HepG2 (cell line): Measurements from ENCODE around the gene GALNT18. TPM values are rescaled to one million over a fixed set of nuclear protein-coding genes. Genes with fewer than 3 reads are reported as not detected.

Source experiments
- ATAC-seq: fragments of 200-7000 bp; cut with Tn5 transposase; 3 replicates; pipeline ENCODE4 v1.9.1; 2020; ENCODE audit warnings: mild to moderate bottlenecking, moderate library complexity
- BruUV-seq: library from RNA; stranded (reverse); fragments of 400-500 nt; replicated peaks from 2 replicates; lab custom pipeline; 2021; lab: Mats Ljungman, UMichigan
- CTCF ChIA-PET: fragments of 300-600 bp; formaldehyde crosslinking; extraction: SDS; loops from one replicate; lab custom pipeline; 2021; ENCODE audit warnings: low total read pairs, inconsistent platforms, low intra/inter-chr PET ratio; lab: Yijun Ruan, JAX
- POLR2A ChIA-PET: fragments of 350-600 bp; sonication (Branson Sonifier 250); formaldehyde crosslinking; loops from one replicate; lab custom pipeline; 2020; ENCODE audit warnings: antibody characterized with exemption, inconsistent platforms; lab: Yijun Ruan, JAX
- DNase-seq: peaks from one replicate; pipeline ENCODE4 v3.0.0-alpha.2; 2015; ENCODE audit warnings: low spot score
- FAIRE-seq: peaks from 3 replicates; lab custom pipeline; 2011; peaks lifted over from hg19 to GRCh38; lab: Jason Lieb, UNC
- H2AFZ ChIP-seq: one replicate; pipeline ENCODE4 v1.6.1; 2011; ENCODE audit warnings: low read length, inconsistent platforms
- H3K27ac ChIP-seq: fragments of 300-600 bp; 3 replicates; pipeline ENCODE4 v1.8.0; 2011; ENCODE audit warnings: mixed run types, mild to moderate bottlenecking, mixed read lengths, low read length, inconsistent platforms; ENCODE audit not compliant: insufficient read depth; ENCODE audit errors: extremely low read length
- H3K27me3 ChIP-seq, 2 experiments: fragments of 200-600 bp in 1 of 2; 2 replicates in 1 of 2; 3 replicates in 1 of 2; pipeline versions ENCODE4 v1.6.0 to v1.8.0; 2011; ENCODE audit warnings: low read length in 2 of 2, mild to moderate bottlenecking in 2 of 2, moderate library complexity in 2 of 2, inconsistent platforms in 1 of 2; ENCODE audit not compliant: insufficient read depth in 2 of 2, control insufficient read depth in 1 of 2
- H3K36me3 ChIP-seq, 2 experiments: fragments of 200-600 bp in 1 of 2; replicated peaks in 1 of 2; 2 replicates in 1 of 2; 3 replicates in 1 of 2; pipeline versions ENCODE4 v1.5.1 to v1.8.0; 2011; ENCODE audit warnings: low read length in 2 of 2, inconsistent platforms in 1 of 2; ENCODE audit not compliant: insufficient read depth in 2 of 2, control insufficient read depth in 1 of 2
- H3K4me1 ChIP-seq: 2 replicates; pipeline ENCODE4 v1.5.1; 2012; ENCODE audit warnings: low read length, inconsistent platforms; ENCODE audit not compliant: insufficient read depth
- H3K4me2 ChIP-seq: 2 replicates; pipeline ENCODE4 v1.6.0; 2011; ENCODE audit warnings: low read depth, low read length, inconsistent platforms
- H3K4me3 ChIP-seq, 3 experiments: fragments of 200-600 bp in 1 of 3; sonication (generic), shearing (Covaris generic) in 1 of 3; replicated peaks in 1 of 3; 2 replicates each; pipeline ENCODE4 v1.5.1; 2011 to 2016; ENCODE audit warnings: low read length in 3 of 3, inconsistent platforms in 2 of 3, low read depth in 2 of 3, mild to moderate bottlenecking in 2 of 3, control low read depth in 1 of 3, mixed read lengths in 1 of 3; ENCODE audit not compliant: insufficient read depth in 1 of 3
- H3K79me2 ChIP-seq: one replicate; pipeline ENCODE4 v1.6.1; 2011; ENCODE audit warnings: low read length, inconsistent platforms; ENCODE audit not compliant: insufficient read depth
- H3K9ac ChIP-seq: 2 replicates; pipeline ENCODE4 v1.6.0; 2011; ENCODE audit warnings: mild to moderate bottlenecking, low read depth, low read length, inconsistent platforms; ENCODE audit not compliant: insufficient read depth
- H3K9me3 ChIP-seq: 2 replicates; pipeline ENCODE4 v1.5.1; 2012; ENCODE audit warnings: mild to moderate bottlenecking, low read length
- H4K20me1 ChIP-seq: 2 replicates; pipeline ENCODE4 v1.6.0; 2011; ENCODE audit warnings: inconsistent platforms, mild to moderate bottlenecking, low read length, moderate library complexity; ENCODE audit not compliant: insufficient read depth
- ATF2 ChIP-seq: sonication (generic); formaldehyde crosslinking; IDR thresholded peaks from 2 replicates; pipeline ENCODE4 v1.4.0; 2020; ENCODE audit warnings: missing genetic modification reagents
- GMEB2 ChIP-seq: IDR thresholded peaks from 2 replicates; pipeline ENCODE4 v1.6.1; 2016; ENCODE audit warnings: missing biosample characterization, missing genetic modification reagents, low read depth
- HNF1B ChIP-seq: sonication (generic); formaldehyde crosslinking; IDR thresholded peaks from 2 replicates; pipeline ENCODE4 v1.5.1; 2020; ENCODE audit warnings: mild to moderate bottlenecking, moderate library complexity, missing genetic modification reagents
- HOXA9 ChIP-seq: sonication (generic); formaldehyde crosslinking; IDR thresholded peaks from 2 replicates; pipeline ENCODE4 v1.8.1; 2022; ENCODE audit warnings: missing genetic modification reagents, mild to moderate bottlenecking, moderate library complexity, borderline replicate concordance
- KDM3A ChIP-seq: IDR thresholded peaks from 2 replicates; pipeline ENCODE4 v1.6.1; 2018; ENCODE audit warnings: low read depth, missing compliant biosample characterization
- KDM5A ChIP-seq: fragments of 200-600 bp; sonication (generic); IDR thresholded peaks from 2 replicates; pipeline ENCODE4 v1.7.0; 2018; ENCODE audit warnings: antibody characterized with exemption, mild to moderate bottlenecking, low read length, borderline replicate concordance
- MEIS2 ChIP-seq: sonication (generic); formaldehyde crosslinking; IDR thresholded peaks from 2 replicates; pipeline ENCODE4 v1.9.0; 2021; ENCODE audit warnings: mild to moderate bottlenecking, missing genetic modification reagents
- NCOA2 ChIP-seq: sonication (generic); formaldehyde crosslinking; IDR thresholded peaks from 2 replicates; pipeline ENCODE4 v1.8.0; 2022; ENCODE audit warnings: inconsistent platforms
- NCOR1 ChIP-seq: fragments of 200-600 bp; sonication (generic); IDR thresholded peaks from 2 replicates; pipeline ENCODE4 v1.7.0; 2017; ENCODE audit warnings: antibody characterized with exemption, low read length, borderline replicate concordance
- PITX1 ChIP-seq: sonication (generic); formaldehyde crosslinking; IDR thresholded peaks from 2 replicates; pipeline ENCODE4 v1.5.1; 2020; ENCODE audit warnings: mild to moderate bottlenecking, missing genetic modification reagents
- STAG1 ChIP-seq: sonication (generic); formaldehyde crosslinking; IDR thresholded peaks from 2 replicates; pipeline ENCODE4 v1.4.0; 2020; ENCODE audit warnings: missing genetic modification reagents
- THAP8 ChIP-seq: sonication (generic); formaldehyde crosslinking; IDR thresholded peaks from 2 replicates; pipeline ENCODE4 v1.5.1; 2020; ENCODE audit warnings: missing genetic modification reagents, mild to moderate bottlenecking, borderline replicate concordance
- ZNF598 ChIP-seq: sonication (generic); formaldehyde crosslinking; IDR thresholded peaks from 2 replicates; pipeline ENCODE4 v1.5.1; 2020; ENCODE audit warnings: mild to moderate bottlenecking, missing genetic modification reagents, borderline replicate concordance
- ZNF615 ChIP-seq: sonication (generic); formaldehyde crosslinking; IDR thresholded peaks from 2 replicates; pipeline ENCODE4 v1.5.0; 2020; ENCODE audit warnings: mild to moderate bottlenecking, missing genetic modification reagents, borderline replicate concordance
- ZNF776 ChIP-seq: sonication (generic); formaldehyde crosslinking; IDR thresholded peaks from 2 replicates; pipeline ENCODE4 v1.4.0; 2020; ENCODE audit warnings: mild to moderate bottlenecking, missing genetic modification reagents
- WGBS: methylation state at CpG from one replicate; pipeline ENCODE4 v1.1.6; 2017; ENCODE audit warnings: low lambda C conversion rate; 5-methylcytosine and 5-hydroxymethylcytosine counted together
- in situ Hi-C: cut with HindIII; loops from 2 replicates; pipeline ENCODE4 v1.10.0; 2017; ENCODE audit warnings: low pct_unique_long_range_greater_than_20kb; ENCODE audit not compliant: extremely low pct_ligation_motif_present
- intact Hi-C: fragments of 100-400 bp; cut with micrococcal nuclease; formaldehyde crosslinking; loops from one replicate; pipeline ENCODE4 v1.10.0; 2022; ENCODE audit not compliant: unreplicated experiment
- polyA plus RNA-seq, 8 experiments: library from polyadenylated mRNA; depleted of rRNA in 3 of 8; stranded (reverse) in 7 of 8; unstranded in 1 of 8; fragments of >200 nt; fragmentation: Illumina TruSeq in 4 of 8; extraction: Trizol in 4 of 8; gene quantifications; 2 replicates each; pipeline versions ENCODE4 v1.2.1 to v1.2.3, GENCODE V29; 2011 to 2016; ENCODE audit warnings: low read depth in 4 of 8, missing spikeins in 1 of 8, mixed read lengths in 1 of 8; ENCODE audit not compliant: insufficient read depth in 1 of 8
- total RNA-seq, 5 experiments: library from RNA; depleted of rRNA; stranded (reverse); fragments of >200 nt; fragmentation: Illumina TruSeq; extraction: Trizol; gene quantifications; 2 replicates each; pipeline ENCODE4 v1.2.3, GENCODE V29; 2016; ENCODE audit warnings: low read depth in 1 of 5
- TF ChIP-seq, protein P1 (sequence below): sonication (generic); formaldehyde crosslinking; IDR thresholded peaks from 2 replicates; pipeline ENCODE4 v1.5.1; 2020; ENCODE audit warnings: missing genetic modification reagents, mild to moderate bottlenecking, borderline replicate concordance
- TF ChIP-seq, protein P2 (sequence below): sonication (generic); formaldehyde crosslinking; IDR thresholded peaks from 2 replicates; pipeline ENCODE4 v1.8.0; 2022; ENCODE audit warnings: mild to moderate bottlenecking, missing genetic modification reagents, moderate library complexity

GALNT18 gene
- total and polyA plus RNA-seq, 2 of the 13 experiments (the other 11 are each of a cell fraction or from before 2014, with no cell fraction given), result 0.11 TPM; not detected in 1

DNA sequence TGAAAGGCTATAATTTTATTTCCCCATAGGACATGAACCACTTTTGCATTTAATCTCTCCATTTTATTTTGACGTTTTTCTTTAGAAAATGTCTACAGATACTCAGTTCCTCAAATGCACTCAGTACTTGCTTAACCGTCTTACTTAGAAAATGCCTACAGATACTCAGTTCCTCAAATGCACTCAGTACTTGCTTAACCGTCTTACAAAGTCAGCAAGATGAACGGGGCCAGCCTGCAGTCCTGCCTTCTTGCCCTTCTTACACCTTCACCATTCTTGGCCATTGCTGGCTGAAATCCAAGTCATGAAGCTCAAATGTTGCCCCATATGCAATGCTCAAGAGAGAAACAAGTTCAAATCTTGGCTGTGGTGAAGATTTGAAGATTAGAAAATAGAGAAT is 302.8 kb downstream of the GALNT18 start:
- WGBS, result 11% methylated on average over 4 of the region's 4 CpGs
- no peaks in the 10 kb centered on the region for H3K79me2 ChIP-seq
- intact Hi-C loops, result no loop called here
- FAIRE-seq (no peak), DNase-seq (no peak), ATAC-seq (no peak)
- H3K36me3 ChIP-seq, result no peaks in the 10 kb centered on the region
- no peak overlapping the region for H3K27ac ChIP-seq
- H3K27me3 ChIP-seq, result no peaks in the 10 kb centered on the region
- H3K9me3 ChIP-seq, result no peaks in the 10 kb centered on the region
- ChIA-PET CTCF (no interaction called here), POLR2A (no interaction called here)
- no peak overlapping the region for H3K9ac ChIP-seq
- in situ Hi-C loops, result no loop called here
- H2AFZ ChIP-seq, result no peak overlapping the region
- BruUV-seq, result no TSS peak
- no peak overlapping the region for H3K4me2 ChIP-seq
- H4K20me1 ChIP-seq, result no peaks in the 10 kb centered on the region
- H3K4me1 ChIP-seq, result no peaks in the 10 kb centered on the region
- no peak overlapping the region for H3K4me3 ChIP-seq
- TF ChIP-seq HNF1B (no peak), ZNF615 (no peak), KDM5A (no peak), GMEB2 (CRISPR knock-in tag) (no peak), THAP8 (CRISPR knock-in tag) (no peak), ZNF598 (CRISPR knock-in tag) (no peak), HOXA9 (CRISPR knock-in tag) (no peak), ZNF776 (CRISPR knock-in tag) (no peak), MEIS2 (CRISPR knock-in tag) (no peak), STAG1 (CRISPR knock-in tag) (no peak), PITX1 (CRISPR knock-in tag) (no peak), KDM3A (CRISPR knock-in tag) (no peak), ATF2 (CRISPR knock-in tag) (no peak), NCOA2 (CRISPR knock-in tag) (no peak), NCOR1 (no peak)
- TF ChIP-seq, protein P1, sequence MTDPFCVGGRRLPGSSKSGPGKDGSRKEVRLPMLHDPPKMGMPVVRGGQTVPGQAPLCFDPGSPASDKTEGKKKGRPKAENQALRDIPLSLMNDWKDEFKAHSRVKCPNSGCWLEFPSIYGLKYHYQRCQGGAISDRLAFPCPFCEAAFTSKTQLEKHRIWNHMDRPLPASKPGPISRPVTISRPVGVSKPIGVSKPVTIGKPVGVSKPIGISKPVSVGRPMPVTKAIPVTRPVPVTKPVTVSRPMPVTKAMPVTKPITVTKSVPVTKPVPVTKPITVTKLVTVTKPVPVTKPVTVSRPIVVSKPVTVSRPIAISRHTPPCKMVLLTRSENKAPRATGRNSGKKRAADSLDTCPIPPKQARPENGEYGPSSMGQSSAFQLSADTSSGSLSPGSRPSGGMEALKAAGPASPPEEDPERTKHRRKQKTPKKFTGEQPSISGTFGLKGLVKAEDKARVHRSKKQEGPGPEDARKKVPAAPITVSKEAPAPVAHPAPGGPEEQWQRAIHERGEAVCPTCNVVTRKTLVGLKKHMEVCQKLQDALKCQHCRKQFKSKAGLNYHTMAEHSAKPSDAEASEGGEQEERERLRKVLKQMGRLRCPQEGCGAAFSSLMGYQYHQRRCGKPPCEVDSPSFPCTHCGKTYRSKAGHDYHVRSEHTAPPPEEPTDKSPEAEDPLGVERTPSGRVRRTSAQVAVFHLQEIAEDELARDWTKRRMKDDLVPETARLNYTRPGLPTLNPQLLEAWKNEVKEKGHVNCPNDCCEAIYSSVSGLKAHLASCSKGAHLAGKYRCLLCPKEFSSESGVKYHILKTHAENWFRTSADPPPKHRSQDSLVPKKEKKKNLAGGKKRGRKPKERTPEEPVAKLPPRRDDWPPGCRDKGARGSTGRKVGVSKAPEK (CRISPR knock-in tag), result no peak
- TF ChIP-seq, protein P2, sequence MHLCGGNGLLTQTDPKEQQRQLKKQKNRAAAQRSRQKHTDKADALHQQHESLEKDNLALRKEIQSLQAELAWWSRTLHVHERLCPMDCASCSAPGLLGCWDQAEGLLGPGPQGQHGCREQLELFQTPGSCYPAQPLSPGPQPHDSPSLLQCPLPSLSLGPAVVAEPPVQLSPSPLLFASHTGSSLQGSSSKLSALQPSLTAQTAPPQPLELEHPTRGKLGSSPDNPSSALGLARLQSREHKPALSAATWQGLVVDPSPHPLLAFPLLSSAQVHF (CRISPR knock-in tag), result no peak
